ENCODE measurements around the gene KCND2.

Gene KCND2

DNA sequence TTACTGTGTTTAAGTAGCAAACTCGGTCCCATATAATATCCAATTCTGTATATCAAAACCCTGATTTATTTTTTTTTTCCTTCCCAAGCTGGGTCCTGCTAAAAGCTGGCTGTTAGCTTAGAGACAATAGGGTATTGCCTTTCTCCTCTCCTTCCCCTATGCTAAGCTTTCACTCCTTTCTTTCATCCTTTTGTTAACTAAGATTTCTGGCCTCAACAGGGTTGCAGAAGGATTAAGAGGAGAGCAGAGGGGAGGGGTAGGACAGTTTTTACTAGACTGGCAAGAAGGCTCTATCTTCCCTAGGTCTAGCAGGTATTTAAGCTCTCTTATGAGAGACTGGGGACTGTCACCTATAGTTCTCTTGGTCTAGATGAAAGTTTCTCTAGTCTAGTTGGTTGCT is 229.2 kb downstream of the KCND2 start:
- no peak for TF ChIP-seq YY1 (IDR thresholded peaks at IDR 0.05; ENCODE audit: low read depth)
- TF ChIP-seq REST (IDR thresholded peaks at IDR 0.05; ENCODE audit: low read depth): no peak
- no peak for TF ChIP-seq NFIC (IDR thresholded peaks at IDR 0.05)
- no peak for TF ChIP-seq RAD21 (IDR thresholded peaks at IDR 0.05; ENCODE audit: low read depth)
- TF ChIP-seq, protein P1, sequence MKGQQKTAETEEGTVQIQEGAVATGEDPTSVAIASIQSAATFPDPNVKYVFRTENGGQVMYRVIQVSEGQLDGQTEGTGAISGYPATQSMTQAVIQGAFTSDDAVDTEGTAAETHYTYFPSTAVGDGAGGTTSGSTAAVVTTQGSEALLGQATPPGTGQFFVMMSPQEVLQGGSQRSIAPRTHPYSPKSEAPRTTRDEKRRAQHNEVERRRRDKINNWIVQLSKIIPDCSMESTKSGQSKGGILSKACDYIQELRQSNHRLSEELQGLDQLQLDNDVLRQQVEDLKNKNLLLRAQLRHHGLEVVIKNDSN (IDR thresholded peaks at IDR 0.05): no peak
- TF ChIP-seq MAX (IDR thresholded peaks at IDR 0.05): no peak
- no peak for TF ChIP-seq EP300 (IDR thresholded peaks at IDR 0.05; ENCODE audit: borderline replicate concordance)
- no peak for TF ChIP-seq EGR1 (IDR thresholded peaks at IDR 0.05)
- no peak for TF ChIP-seq TCF12 (IDR thresholded peaks at IDR 0.05; ENCODE audit: low read depth)
- no peak for TF ChIP-seq CREB1 (IDR thresholded peaks at IDR 0.05; ENCODE audit: low read depth)
- TF ChIP-seq TAF1 (IDR thresholded peaks at IDR 0.05; ENCODE audit: low read depth): no peak
- TF ChIP-seq FOXM1 (IDR thresholded peaks at IDR 0.05; ENCODE audit: borderline replicate concordance, low read depth): no peak

- TF ChIP-seq CREB1 (IDR thresholded peaks at IDR 0.05; ENCODE audit: low read depth) (no peak), YY1 (IDR thresholded peaks at IDR 0.05; ENCODE audit: low read depth) (no peak), EP300 (IDR thresholded peaks at IDR 0.05; ENCODE audit: borderline replicate concordance) (no peak), ZBTB7A (IDR thresholded peaks at IDR 0.05; ENCODE audit: low read depth) (no peak)
Observed at GRCh38 chr7:120502825-120503224, 229.8 kb downstream of the KCND2 start.

GRCh38 chr7:120504386-120504785 is 231.4 kb downstream of the KCND2 start:
- TF ChIP-seq TCF12 (IDR thresholded peaks at IDR 0.05; ENCODE audit: low read depth) (no peak), RAD21 (IDR thresholded peaks at IDR 0.05; ENCODE audit: low read depth) (no peak)

DNA sequence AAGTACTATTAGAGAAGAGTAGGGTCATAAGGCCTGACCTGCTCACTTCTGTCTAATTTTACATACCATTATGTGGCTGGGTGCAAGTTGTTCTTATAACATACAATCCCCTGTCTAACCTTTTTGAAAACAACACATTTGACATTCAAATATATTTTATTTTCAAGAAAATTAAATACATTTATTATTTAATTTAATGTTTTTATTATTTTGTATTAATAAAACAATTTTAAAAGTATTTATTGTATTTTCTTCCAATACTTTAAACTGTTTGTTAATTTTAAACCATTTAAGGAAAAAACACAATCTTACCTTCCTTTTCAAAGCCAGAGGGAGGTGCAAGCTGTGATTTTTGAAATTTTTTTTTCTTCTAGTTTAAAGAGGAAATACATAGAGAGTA is 232.8 kb downstream of the KCND2 start:
- TF ChIP-seq FOXM1 (IDR thresholded peaks at IDR 0.05; ENCODE audit: borderline replicate concordance, low read depth) (no peak), NFIC (IDR thresholded peaks at IDR 0.05) (no peak), REST (IDR thresholded peaks at IDR 0.05; ENCODE audit: low read depth) (no peak), CREB1 (IDR thresholded peaks at IDR 0.05; ENCODE audit: low read depth) (no peak), TAF1 (IDR thresholded peaks at IDR 0.05; ENCODE audit: low read depth) (no peak), EP300 (IDR thresholded peaks at IDR 0.05; ENCODE audit: borderline replicate concordance) (no peak), MAX (IDR thresholded peaks at IDR 0.05) (no peak), YY1 (IDR thresholded peaks at IDR 0.05; ENCODE audit: low read depth) (no peak)
- TF ChIP-seq, protein P1 (IDR thresholded peaks at IDR 0.05): no peak

DNA sequence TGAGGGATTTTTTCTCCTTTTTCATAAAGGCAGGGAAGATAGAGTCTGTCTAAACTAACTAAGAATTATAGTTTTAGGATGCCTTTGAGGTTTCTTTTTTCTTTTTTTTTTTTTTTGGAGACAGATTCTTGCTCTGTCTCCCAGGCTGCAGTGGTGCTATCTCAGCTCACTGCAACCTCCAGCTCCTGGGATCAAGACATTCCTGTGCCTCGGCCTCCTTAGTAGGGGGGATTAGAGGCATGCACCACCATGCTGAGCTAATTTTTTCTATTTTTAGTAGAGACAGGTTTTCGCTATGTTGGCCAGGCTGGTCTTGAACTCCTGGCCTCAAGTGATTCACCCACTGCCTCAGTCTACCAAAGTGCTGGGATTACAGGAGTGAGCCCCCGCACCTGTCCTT is 239.7 kb downstream of the KCND2 start:
- TF ChIP-seq EP300 (IDR thresholded peaks at IDR 0.05; ENCODE audit: borderline replicate concordance) (no peak), CREB1 (IDR thresholded peaks at IDR 0.05; ENCODE audit: low read depth) (no peak), TCF12 (IDR thresholded peaks at IDR 0.05; ENCODE audit: low read depth) (no peak), YY1 (IDR thresholded peaks at IDR 0.05; ENCODE audit: low read depth) (no peak), MAX (IDR thresholded peaks at IDR 0.05) (no peak), RAD21 (IDR thresholded peaks at IDR 0.05; ENCODE audit: low read depth) (no peak), TEAD4 (IDR thresholded peaks at IDR 0.05) (no peak), CEBPB (IDR thresholded peaks at IDR 0.05) (no peak), EGR1 (IDR thresholded peaks at IDR 0.05) (no peak), ZBTB7A (IDR thresholded peaks at IDR 0.05; ENCODE audit: low read depth) (no peak), TAF1 (IDR thresholded peaks at IDR 0.05; ENCODE audit: low read depth) (no peak), REST (IDR thresholded peaks at IDR 0.05; ENCODE audit: low read depth) (no peak), NFIC (IDR thresholded peaks at IDR 0.05) (no peak), FOXM1 (IDR thresholded peaks at IDR 0.05; ENCODE audit: borderline replicate concordance, low read depth) (no peak)
- TF ChIP-seq, protein P1 (IDR thresholded peaks at IDR 0.05): no peak
